Ectodermal cell (in vitro differentiated cells): ENCODE data around the gene BCAS1.

ENCODE experiments used
- H3K27ac ChIP-seq: 2 replicates; pipeline ENCODE4 v1.7.0; 2013; ENCODE audit warnings: mild to moderate bottlenecking, low read depth, low read length; ENCODE audit not compliant: insufficient read depth, poor library complexity, severe bottlenecking
- H3K27me3 ChIP-seq: 2 replicates; pipeline ENCODE4 v1.7.0; 2013; ENCODE audit warnings: mild to moderate bottlenecking, low read length; ENCODE audit not compliant: insufficient read depth, control insufficient read depth, poor library complexity, severe bottlenecking
- H3K36me3 ChIP-seq: one replicate; pipeline ENCODE4 v1.7.0; 2013; ENCODE audit warnings: low read length; ENCODE audit not compliant: control insufficient read depth, insufficient read depth
- H3K4me1 ChIP-seq: one replicate; pipeline ENCODE4 v1.7.0; 2013; ENCODE audit warnings: low read length; ENCODE audit not compliant: control insufficient read depth, insufficient read depth
- H3K4me3 ChIP-seq: 2 replicates; pipeline ENCODE4 v1.7.0; 2013; ENCODE audit warnings: low read depth, low read length, control low read depth; ENCODE audit not compliant: insufficient read depth
- H3K9me3 ChIP-seq: 2 replicates; pipeline ENCODE4 v1.7.0; 2013; ENCODE audit warnings: mild to moderate bottlenecking, low read length, moderate library complexity; ENCODE audit not compliant: control insufficient read depth
- WGBS, 2 experiments: methylation state at CpG; one replicate each; pipeline ENCODE4 v1.1.7; 2013; ENCODE audit warnings: missing lambda C conversion rate in 2 of 2; 5-methylcytosine and 5-hydroxymethylcytosine counted together

The BCAS1 gene

GRCh38 chr20:53959911-53960578 lies 110.3 kb downstream of the BCAS1 start:
- WGBS, 2 experiments, result 80 to 82% methylated on average over 6 of the region's 6 CpGs
- Histone ChIP-seq H3K27me3 (no peaks in the 10 kb centered on the region), H3K4me3 (no peak overlapping the region), H3K4me1 (peaks cover 4% of the 10 kb centered on the region), H3K27ac (no peak overlapping the region), H3K36me3 (no peaks in the 10 kb centered on the region), H3K9me3 (no peaks in the 10 kb centered on the region)

- no peaks in the 10 kb centered on the region for H3K27me3 ChIP-seq
- 80 to 90% methylated on average over 4 of the region's 5 CpGs for WGBS, 2 experiments
- H3K4me3 ChIP-seq, result no peak overlapping the region
- H3K4me1 ChIP-seq, result peaks cover 4% of the 10 kb centered on the region
- H3K27ac ChIP-seq, result no peak overlapping the region
- H3K9me3 ChIP-seq, result no peaks in the 10 kb centered on the region
- H3K36me3 ChIP-seq, result no peaks in the 10 kb centered on the region
Observed at GRCh38 chr20:53958260-53958659, 112.1 kb downstream of the BCAS1 start.

GRCh38 chr20:53957451-53958172 lies 112.8 kb downstream of the BCAS1 start:
- WGBS, 2 experiments, result 94 to 100% methylated on average over 2 of the region's 2 CpGs
- H3K27me3 ChIP-seq, result no peaks in the 10 kb centered on the region
- H3K36me3 ChIP-seq, result no peaks in the 10 kb centered on the region
- H3K9me3 ChIP-seq, result no peaks in the 10 kb centered on the region
- H3K4me1 ChIP-seq, result peaks cover 4% of the 10 kb centered on the region
- H3K27ac ChIP-seq, result no peak overlapping the region
- no peak overlapping the region for H3K4me3 ChIP-seq

GRCh38 chr20:53956013-53956715 lies 114.2 kb downstream of the BCAS1 start:
- H3K36me3 ChIP-seq, result no peaks in the 10 kb centered on the region
- WGBS, 2 experiments, result 84 to 95% methylated on average over 3 of the region's 4 CpGs

GRCh38 chr20:53954723-53955658 lies 115.4 kb downstream of the BCAS1 start:
- no peak overlapping the region for H3K27ac ChIP-seq

More at GRCh38 chr20:53956013-53956715, 114.2 kb downstream of the BCAS1 start:
- H3K27me3 ChIP-seq, result no peaks in the 10 kb centered on the region
- H3K4me1 ChIP-seq, result peaks cover 4% of the 10 kb centered on the region
- H3K27ac ChIP-seq, result no peak overlapping the region
- no peak overlapping the region for H3K4me3 ChIP-seq
- no peaks in the 10 kb centered on the region for H3K9me3 ChIP-seq

GRCh38 chr20:53952528-53953096 lies 117.8 kb downstream of the BCAS1 start:
- H3K9me3 ChIP-seq, result no peaks in the 10 kb centered on the region
- no peak overlapping the region for H3K27ac ChIP-seq
- 95 to 99% methylated on average over 3 of the region's 4 CpGs for whole genome bisulfite sequencing, 2 experiments
- H3K36me3 ChIP-seq, result no peaks in the 10 kb centered on the region
- no peak overlapping the region for H3K4me3 ChIP-seq
- H3K4me1 ChIP-seq, result peaks cover 14% of the 10 kb centered on the region
- no peaks in the 10 kb centered on the region for H3K27me3 ChIP-seq

More at GRCh38 chr20:53954723-53955658, 115.4 kb downstream of the BCAS1 start:
- Histone ChIP-seq H3K4me1 (peaks cover 5% of the 10 kb centered on the region), H3K4me3 (no peak overlapping the region), H3K36me3 (no peaks in the 10 kb centered on the region), H3K27me3 (no peaks in the 10 kb centered on the region), H3K9me3 (no peaks in the 10 kb centered on the region)
- 94 to 98% methylated on average over 6 of the region's 6 CpGs for WGBS, 2 experiments

- Histone ChIP-seq H3K36me3 (no peaks in the 10 kb centered on the region), H3K4me1 (peaks cover 14% of the 10 kb centered on the region), H3K4me3 (no peak overlapping the region), H3K27me3 (no peaks in the 10 kb centered on the region), H3K9me3 (no peaks in the 10 kb centered on the region), H3K27ac (no peak overlapping the region)
- WGBS, 2 experiments, result 92 to 94% methylated on average over 2 of the region's 3 CpGs
Observed at GRCh38 chr20:53950578-53950977, 119.8 kb downstream of the BCAS1 start.

GRCh38 chr20:53950031-53950430 lies 120.4 kb downstream of the BCAS1 start:
- H3K4me1 ChIP-seq, result peaks cover 14% of the 10 kb centered on the region
- no peak overlapping the region for H3K4me3 ChIP-seq
- no peak overlapping the region for H3K27ac ChIP-seq
- no peaks in the 10 kb centered on the region for H3K27me3 ChIP-seq
- H3K9me3 ChIP-seq, result no peaks in the 10 kb centered on the region
- 87 to 90% methylated on average over 7 of the region's 7 CpGs for WGBS, 2 experiments
- no peaks in the 10 kb centered on the region for H3K36me3 ChIP-seq

GRCh38 chr20:53949319-53949839 lies 121.0 kb downstream of the BCAS1 start:
- no peaks in the 10 kb centered on the region for H3K36me3 ChIP-seq
- H3K27me3 ChIP-seq, result no peaks in the 10 kb centered on the region
- H3K9me3 ChIP-seq, result no peaks in the 10 kb centered on the region
- H3K4me3 ChIP-seq, result no peak overlapping the region
- WGBS, 2 experiments, result 67 to 79% methylated on average over 10 of the region's 10 CpGs
- no peak overlapping the region for H3K27ac ChIP-seq
- peaks cover 14% of the 10 kb centered on the region for H3K4me1 ChIP-seq
